CD14-positive monocyte (primary cell): ENCODE data around the gene PCDH15. TPM values are rescaled to one million over a fixed set of nuclear protein-coding genes. Genes with fewer than 3 reads are reported as not detected.

Experiments
- DNase-seq, 3 donors: peaks; one replicate each; pipeline ENCODE4 v3.0.0-alpha.2; 2011 to 2022
- H2AFZ ChIP-seq: 2 replicates; pipeline ENCODE4 v1.6.0; 2012; ENCODE audit warnings: mild to moderate bottlenecking, low read depth, low read length, inconsistent platforms; ENCODE audit not compliant: insufficient read depth, poor library complexity, severe bottlenecking
- H3K27ac ChIP-seq, 2 donors: 1 replicate in 1 of 2; 2 replicates in 1 of 2; pipeline ENCODE4 v1.5.1; 2012 to 2013; ENCODE audit warnings: low read length in 2 of 2, control low read depth in 1 of 2, inconsistent platforms in 1 of 2, low read depth in 1 of 2, mild to moderate bottlenecking in 1 of 2
- H3K27me3 ChIP-seq, 2 donors: one replicate each; pipeline versions ENCODE4 v1.6.0 to v1.6.1; 2011 to 2013; ENCODE audit warnings: low read length in 2 of 2; ENCODE audit not compliant: control insufficient read depth in 2 of 2, insufficient read depth in 2 of 2
- H3K36me3 ChIP-seq, 2 donors: replicated peaks in 1 of 2; 1 replicate in 1 of 2; 2 replicates in 1 of 2; pipeline versions ENCODE4 v1.5.1 to v1.6.1; 2012 to 2013; ENCODE audit warnings: low read length in 2 of 2, control low read depth in 1 of 2, inconsistent platforms in 1 of 2, mild to moderate bottlenecking in 1 of 2; ENCODE audit not compliant: insufficient read depth in 2 of 2, control insufficient read depth in 1 of 2
- H3K4me1 ChIP-seq, 2 donors: 1 replicate in 1 of 2; 2 replicates in 1 of 2; pipeline versions ENCODE4 v1.5.1 to v1.6.1; 2012 to 2013; ENCODE audit warnings: low read length in 2 of 2, control low read depth in 1 of 2, inconsistent platforms in 1 of 2, mild to moderate bottlenecking in 1 of 2, moderate library complexity in 1 of 2; ENCODE audit not compliant: insufficient read depth in 2 of 2, control insufficient read depth in 1 of 2
- H3K4me2 ChIP-seq: replicated peaks from 2 replicates; pipeline ENCODE3; 2012; ENCODE audit warnings: low read length, moderate library complexity, mild to moderate bottlenecking; ENCODE audit not compliant: poor library complexity, severe bottlenecking; ENCODE audit errors: extremely low read depth
- H3K4me3 ChIP-seq, 3 experiments: fragments of 200-600 bp in 1 of 3; sonication (generic) in 1 of 3; replicated peaks in 1 of 3; 1 replicate in 2 of 3; 2 replicates in 1 of 3; pipeline ENCODE4 v1.5.1; 2011 to 2013; ENCODE audit warnings: low read length in 3 of 3, mild to moderate bottlenecking in 3 of 3, control low read depth in 2 of 3, low read depth in 2 of 3, inconsistent platforms in 1 of 3, moderate library complexity in 1 of 3
- H3K79me2 ChIP-seq: 2 replicates; pipeline ENCODE4 v1.6.0; 2012; ENCODE audit warnings: mild to moderate bottlenecking, control low read depth, inconsistent platforms, low read length, moderate library complexity; ENCODE audit not compliant: insufficient read depth
- H3K9ac ChIP-seq: 2 replicates; pipeline ENCODE4 v1.6.0; 2017; ENCODE audit warnings: low read length, mild to moderate bottlenecking; ENCODE audit not compliant: insufficient read depth, poor library complexity, severe bottlenecking
- H3K9me3 ChIP-seq, 2 donors: replicated peaks in 1 of 2; 1 replicate in 1 of 2; 2 replicates in 1 of 2; pipeline versions ENCODE4 v1.5.1 to v1.6.1; 2012 to 2013; ENCODE audit warnings: low read length in 2 of 2, control low read depth in 1 of 2; ENCODE audit not compliant: control insufficient read depth in 1 of 2, insufficient read depth in 1 of 2
- H4K20me1 ChIP-seq: 2 replicates; pipeline ENCODE4 v1.6.0; 2012; ENCODE audit warnings: mild to moderate bottlenecking, low read length, control low read depth, moderate library complexity; ENCODE audit not compliant: insufficient read depth
- H3K27ac Mint-ChIP-seq, 7 donors: one replicate each; pipeline ENCODE4 v1.8.0; 2020; ENCODE audit warnings: mild to moderate bottlenecking in 7 of 7, mixed read lengths in 7 of 7, moderate library complexity in 6 of 7, inconsistent platforms in 2 of 7
- H3K27me3 Mint-ChIP-seq, 3 donors: one replicate each; pipeline ENCODE4 v1.8.0; 2021 to 2022; ENCODE audit warnings: low read depth in 3 of 3, mild to moderate bottlenecking in 3 of 3, mixed read lengths in 3 of 3, moderate library complexity in 3 of 3, inconsistent platforms in 1 of 3
- H3K36me3 Mint-ChIP-seq, 2 donors: one replicate each; pipeline ENCODE4 v1.8.0; 2020; ENCODE audit warnings: mixed read lengths in 2 of 2, inconsistent platforms in 1 of 2, mild to moderate bottlenecking in 1 of 2
- H3K4me1 Mint-ChIP-seq: one replicate; pipeline ENCODE4 v1.8.0; 2020; ENCODE audit warnings: mild to moderate bottlenecking, mixed read lengths
- H3K4me3 Mint-ChIP-seq, 2 donors: one replicate each; pipeline ENCODE4 v1.8.0; 2020; ENCODE audit warnings: mild to moderate bottlenecking in 2 of 2, mixed read lengths in 2 of 2, moderate library complexity in 1 of 2
- H3K9me3 Mint-ChIP-seq, 7 donors: one replicate each; pipeline ENCODE4 v1.8.0; 2020 to 2022; ENCODE audit warnings: mixed read lengths in 7 of 7, mild to moderate bottlenecking in 6 of 7, moderate library complexity in 6 of 7, inconsistent platforms in 2 of 7
- CTCF ChIP-seq: fragments of 200-600 bp; IDR thresholded peaks from one replicate; pipeline ENCODE4 v1.8.0; 2022; ENCODE audit warnings: antibody characterized with exemption, mild to moderate bottlenecking
- WGBS: methylation state at CpG from one replicate; pipeline ENCODE4 v1.1.5; 2013; ENCODE audit warnings: missing lambda C conversion rate; ENCODE audit not compliant: insufficient coverage; 5-methylcytosine and 5-hydroxymethylcytosine counted together
- intact Hi-C, 2 donors: fragments of 100-400 bp; cut with micrococcal nuclease; formaldehyde crosslinking; loops; one replicate each; pipeline versions ENCODE4 v1.15.0 to v1.15.1; 2023
- polyA plus RNA-seq, 3 donors: library from polyadenylated mRNA; depleted of rRNA in 1 of 3; unstranded in 2 of 3; stranded (reverse) in 1 of 3; fragments of 300-500 nt in 2 of 3; fragments of >200 nt in 1 of 3; fragmentation: Illumina TruSeq in 2 of 3; gene quantifications; 1 replicate in 2 of 3; 2 replicates in 1 of 3; pipeline ENCODE4 v1.2.3, GENCODE V29; 2012 to 2021

The PCDH15 gene
- polyA plus RNA-seq, 3 donors: not detected

- no peak for DNase-seq
- intact Hi-C loops: no loop called here
Observed at GRCh38 chr10:53997953-53998352, 803.1 kb downstream of the PCDH15 start.

DNA sequence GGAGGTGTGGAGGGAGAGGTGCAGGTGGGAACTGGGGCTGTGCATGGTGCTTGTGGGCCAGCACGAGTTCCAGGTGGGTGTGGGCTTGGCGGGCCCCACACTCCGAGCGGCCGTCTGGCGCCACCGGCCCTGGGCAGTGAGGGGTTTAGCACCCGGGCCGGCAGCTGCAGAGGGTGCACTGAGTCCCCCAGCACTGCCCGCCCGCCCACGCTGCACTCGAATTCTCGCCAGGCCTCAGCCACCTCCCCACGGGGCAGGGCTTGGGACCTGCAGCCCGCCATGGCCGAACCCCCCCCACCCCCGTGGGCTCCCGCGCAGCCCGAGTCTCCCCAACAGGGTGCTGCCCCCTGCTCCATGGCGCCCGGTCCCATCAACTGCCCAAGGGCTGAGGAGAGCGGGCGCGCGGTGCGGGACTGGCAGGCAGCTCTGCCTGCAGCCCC, 810.2 kb downstream of the PCDH15 start:
- Histone ChIP-seq H2AFZ (no peak overlapping the region), H4K20me1 (no peaks in the 10 kb centered on the region), H3K9ac (no peak overlapping the region), H3K4me2 (no peak overlapping the region), H3K4me3 (no peak overlapping the region), H3K27me3 (no peaks in the 10 kb centered on the region), H3K79me2 (no peaks in the 10 kb centered on the region), H3K4me1 (no peaks in the 10 kb centered on the region), H3K36me3 (no peaks in the 10 kb centered on the region), H3K27ac (no peak overlapping the region), H3K9me3 (peaks cover 0 to 7% of the 10 kb centered on the region in 2 donors)
- no peak for DNase-seq
- no peak for TF ChIP-seq CTCF
- WGBS: 95% methylated on average over 21 of the region's 28 CpGs
- intact Hi-C loops: no loop called here
- H3K9me3 Mint-ChIP-seq: peaks cover 2 to 9% (median 4%) of the 10 kb centered on the region in 7 donors
- H3K36me3 Mint-ChIP-seq: no peaks in the 10 kb centered on the region
- H3K4me3 Mint-ChIP-seq: no peak overlapping the region
- H3K27me3 Mint-ChIP-seq: no peaks in the 10 kb centered on the region
- H3K4me1 Mint-ChIP-seq: no peaks in the 10 kb centered on the region
- no peak overlapping the region for H3K27ac Mint-ChIP-seq

More at GRCh38 chr10:53997953-53998352, 803.1 kb downstream of the PCDH15 start:
- Histone ChIP-seq H3K9me3 (no peaks in the 10 kb centered on the region), H3K4me2 (no peak overlapping the region), H3K4me1 (no peaks in the 10 kb centered on the region), H2AFZ (no peak overlapping the region), H3K36me3 (no peaks in the 10 kb centered on the region), H3K27ac (no peak overlapping the region), H3K4me3 (no peak overlapping the region), H4K20me1 (no peaks in the 10 kb centered on the region), H3K79me2 (no peaks in the 10 kb centered on the region), H3K27me3 (no peaks in the 10 kb centered on the region), H3K9ac (no peak overlapping the region)
- TF ChIP-seq CTCF: no peak
- H3K27ac Mint-ChIP-seq: no peak overlapping the region
- no peak overlapping the region for H3K4me3 Mint-ChIP-seq
- no CpG with 5 or more reads among the region's 2 CpGs for WGBS
- H3K27me3 Mint-ChIP-seq: peaks cover 0 to 2% (median 0%) of the 10 kb centered on the region in 3 donors
- H3K4me1 Mint-ChIP-seq: no peaks in the 10 kb centered on the region
- H3K36me3 Mint-ChIP-seq: no peaks in the 10 kb centered on the region
- H3K9me3 Mint-ChIP-seq: peaks cover 0 to 2% (median 0%) of the 10 kb centered on the region in 7 donors
